Measurements from ENCODE around the gene PDGFC.

The PDGFC gene

DNA sequence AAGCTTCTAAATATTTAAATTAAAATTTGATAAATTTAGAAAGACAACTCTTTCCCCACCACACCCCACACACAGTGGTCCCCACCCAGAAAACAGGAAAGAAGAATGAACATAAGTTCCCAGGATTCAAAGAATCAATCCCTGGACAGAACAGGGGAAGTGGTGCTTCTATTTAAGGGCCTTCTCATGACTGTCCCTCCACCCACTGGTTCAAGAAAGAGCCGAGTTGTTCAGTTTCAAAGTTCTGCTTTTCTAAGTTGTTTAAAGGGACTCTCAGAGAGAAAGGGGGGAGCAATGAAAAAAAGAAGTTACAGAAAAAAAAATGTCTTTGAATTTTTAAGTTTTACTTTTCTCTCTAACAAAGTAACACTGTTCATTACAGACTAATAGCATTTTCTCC lies 195.8 kb downstream of the PDGFC start:
- DNase-seq: no peak

DNA sequence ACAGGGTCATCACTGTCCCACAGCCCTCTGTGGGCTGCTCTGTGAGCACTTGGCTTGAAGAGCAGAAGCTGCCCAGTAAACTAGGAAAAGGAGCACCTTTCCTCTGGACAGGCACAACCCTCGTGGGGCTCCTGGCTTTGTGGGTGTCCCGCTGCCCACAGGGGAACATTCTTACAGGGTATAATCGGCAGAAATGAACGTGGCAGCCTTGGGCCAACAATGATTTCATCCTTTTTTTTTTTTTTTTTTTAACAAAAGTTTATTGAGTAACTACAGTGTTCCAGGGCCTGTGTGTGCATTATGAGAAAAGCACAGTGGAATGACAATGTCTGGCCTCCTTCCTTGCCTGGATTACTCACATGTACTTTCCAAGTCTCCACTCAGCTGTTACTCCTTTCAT lies 197.2 kb downstream of the PDGFC start:
- DNase-seq: no peak

DNA sequence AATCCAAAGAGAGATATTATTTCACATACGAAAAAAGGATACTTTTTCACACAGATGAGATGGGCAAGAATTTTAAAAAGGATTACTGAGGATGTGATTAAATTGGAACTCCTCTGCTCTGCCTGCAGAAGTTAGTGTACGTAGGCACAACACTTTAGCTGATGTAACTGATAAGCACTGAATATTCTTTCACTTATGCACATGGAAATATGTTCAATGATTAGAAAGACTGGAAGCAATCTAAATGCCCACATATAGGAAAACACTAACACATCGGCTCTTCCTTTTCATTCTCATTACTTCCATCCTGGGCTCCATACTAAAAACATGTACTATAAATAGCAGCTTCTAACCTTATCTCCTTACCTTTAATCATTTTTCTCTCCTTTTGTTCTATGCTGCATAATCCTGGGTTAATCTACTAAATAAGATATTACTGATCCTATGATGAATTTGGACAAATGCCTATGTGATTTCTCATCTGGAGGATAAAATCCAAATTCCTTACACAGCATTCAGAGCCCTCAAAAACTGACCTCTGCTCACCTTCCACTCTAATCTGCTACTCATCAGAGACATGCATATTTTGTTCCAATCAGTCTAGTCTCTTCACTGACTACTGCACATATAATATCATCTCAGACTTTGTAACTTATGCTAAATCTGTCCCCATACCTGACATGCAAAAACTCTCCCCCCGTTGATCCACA lies 197.8 kb downstream of the PDGFC start:
- no peak for DNase-seq

DNA sequence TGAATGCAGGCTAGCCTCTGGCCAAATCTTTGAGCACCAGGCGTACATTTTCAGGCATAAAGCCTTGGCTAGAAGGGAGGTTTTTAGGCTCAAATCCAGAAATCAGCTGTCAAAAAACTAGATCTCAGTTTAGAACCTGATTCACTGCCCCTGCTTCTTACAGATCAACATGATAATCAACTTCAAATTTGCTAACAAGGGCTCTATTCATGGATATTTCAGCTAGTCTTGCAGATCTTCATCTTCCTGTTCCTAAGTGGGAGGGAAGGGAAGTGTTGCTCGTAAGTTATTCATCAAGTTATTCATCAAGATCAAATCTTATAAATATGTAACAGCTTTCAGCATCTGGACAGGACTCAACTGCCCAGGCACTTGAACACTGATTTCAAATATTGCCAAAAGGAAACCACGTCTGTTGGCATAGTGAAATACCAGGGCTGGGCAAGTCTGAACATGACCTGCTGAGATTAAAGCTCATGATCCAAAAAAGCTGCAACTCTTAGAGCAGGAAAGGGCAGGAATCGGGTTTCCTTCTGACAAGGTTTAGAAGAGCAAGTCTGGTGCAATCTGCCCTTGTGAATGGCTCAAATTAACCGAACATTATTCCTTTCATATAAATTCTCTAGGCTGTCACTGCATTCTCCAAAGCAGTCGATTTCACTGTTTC lies 200.3 kb downstream of the PDGFC start:
- no peak for DNase-seq

DNA sequence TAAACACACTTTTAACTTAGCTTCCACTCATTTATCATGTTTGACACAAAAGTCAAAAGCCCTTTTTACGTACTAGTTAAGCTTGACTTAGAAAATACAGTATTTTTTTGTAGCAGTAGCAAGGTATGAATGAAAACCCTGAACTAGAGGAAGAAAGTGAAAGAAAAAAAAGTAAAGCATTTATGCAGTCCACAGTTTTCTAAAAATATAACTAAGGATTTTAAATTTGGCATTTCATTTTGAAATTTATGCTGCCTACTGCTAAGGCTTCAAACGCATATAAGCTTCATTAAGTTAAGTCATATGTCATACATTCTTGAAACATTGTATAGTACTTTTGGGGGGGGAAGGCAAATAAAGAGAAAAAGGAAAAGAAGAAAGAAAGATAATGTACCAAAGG lies 201.5 kb downstream of the PDGFC start:
- no peak for DNase-seq

DNA sequence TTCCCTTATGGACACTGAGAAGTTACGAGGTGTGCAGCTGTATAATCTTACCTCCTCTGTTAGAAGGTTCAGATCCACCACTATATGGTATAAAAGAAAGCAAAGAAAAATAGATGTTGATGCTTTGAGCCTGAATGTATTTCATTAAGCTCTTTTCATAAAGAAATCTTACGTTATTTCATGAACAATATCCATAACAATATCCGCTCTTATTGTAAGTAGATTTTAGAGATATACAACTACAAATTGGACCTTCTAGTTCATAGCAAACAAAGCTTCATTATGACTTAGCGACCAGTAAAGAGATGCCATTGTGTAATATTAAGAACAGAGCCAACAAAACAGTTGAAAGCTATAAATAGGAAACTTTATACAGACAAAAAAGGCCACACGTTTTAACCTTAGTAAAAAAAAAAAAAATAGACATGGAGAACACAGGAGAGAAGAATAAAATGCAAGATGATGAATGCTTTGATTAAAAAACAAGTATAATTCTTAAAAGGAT lies 203.6 kb downstream of the PDGFC start:
- no peak for DNase-seq

DNA sequence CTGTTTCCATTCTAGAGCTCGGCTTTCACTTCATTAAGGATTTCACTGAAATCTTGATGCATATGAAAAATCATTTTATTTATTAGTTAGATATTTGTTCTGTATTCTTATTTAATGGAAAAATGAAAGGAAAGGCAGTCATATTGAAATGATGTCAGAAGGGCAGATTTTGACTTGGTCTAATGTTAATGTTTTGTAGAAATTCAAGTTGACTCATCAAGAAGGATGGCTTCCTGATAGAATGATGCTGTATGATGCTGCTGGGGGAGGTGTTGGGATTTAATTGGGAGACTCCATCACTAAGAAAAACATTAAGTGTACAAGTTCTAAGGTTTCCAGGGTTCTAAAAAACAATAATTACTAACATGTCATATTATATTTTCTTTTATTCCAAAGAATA lies 204.8 kb downstream of the PDGFC start:
- no peak for DNase-seq

DNA sequence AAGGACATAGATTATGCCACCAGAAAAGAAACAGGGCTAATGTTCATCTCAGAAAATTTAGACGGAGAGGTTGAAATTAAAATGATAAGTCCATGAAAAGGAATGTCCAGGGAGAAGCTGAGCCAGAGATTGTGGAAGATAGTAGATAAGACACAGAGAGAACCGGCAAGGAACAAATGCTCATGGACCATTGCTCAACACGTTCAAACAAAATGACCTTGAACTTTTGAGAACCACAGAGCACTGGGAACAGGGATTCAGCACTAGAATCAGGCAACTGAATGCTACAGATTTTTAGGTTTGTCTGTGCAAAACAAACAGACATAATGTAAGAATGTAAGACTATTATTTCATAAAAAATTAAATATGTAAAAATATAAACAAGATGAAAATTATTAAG lies 206.3 kb downstream of the PDGFC start:
- no peak for DNase-seq

DNA sequence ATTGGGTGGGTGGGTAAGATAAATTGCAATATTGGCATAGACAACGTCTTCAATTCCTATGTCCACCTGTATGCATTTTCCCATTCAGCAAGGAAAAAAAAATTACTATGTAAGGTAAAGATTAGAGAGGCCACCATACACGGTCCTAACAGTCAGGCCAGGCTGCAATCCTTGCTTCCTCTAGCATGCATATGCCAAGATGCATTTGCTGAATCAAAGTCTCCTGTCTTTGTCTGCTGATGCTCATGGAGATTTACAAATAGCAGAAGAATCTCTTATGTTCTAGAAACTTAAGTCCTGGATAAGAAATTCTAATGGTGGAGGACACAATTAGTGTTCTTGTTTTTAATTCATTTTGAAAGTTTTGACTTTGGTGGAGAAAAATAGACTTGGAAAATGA lies 206.8 kb downstream of the PDGFC start:
- DNase-seq: no peak

DNA sequence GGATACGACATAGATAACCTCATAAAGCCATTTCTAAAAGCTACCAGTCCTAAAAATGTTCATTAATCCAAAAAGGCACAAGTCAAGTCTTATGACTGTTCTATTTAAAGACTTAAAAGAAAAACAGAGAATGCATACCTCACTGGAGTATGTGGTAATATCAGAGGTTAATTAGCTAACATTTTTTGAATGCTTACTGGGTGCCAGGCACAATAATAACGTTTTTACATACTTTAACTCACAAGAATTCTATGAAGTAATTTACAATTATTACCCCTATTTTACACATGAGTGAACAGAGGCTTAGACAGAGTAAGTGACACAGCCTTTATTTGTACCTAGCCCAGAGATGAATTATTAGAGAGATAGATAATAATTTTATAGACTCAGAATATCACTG lies 207.5 kb downstream of the PDGFC start:
- no peak for DNase-seq

DNA sequence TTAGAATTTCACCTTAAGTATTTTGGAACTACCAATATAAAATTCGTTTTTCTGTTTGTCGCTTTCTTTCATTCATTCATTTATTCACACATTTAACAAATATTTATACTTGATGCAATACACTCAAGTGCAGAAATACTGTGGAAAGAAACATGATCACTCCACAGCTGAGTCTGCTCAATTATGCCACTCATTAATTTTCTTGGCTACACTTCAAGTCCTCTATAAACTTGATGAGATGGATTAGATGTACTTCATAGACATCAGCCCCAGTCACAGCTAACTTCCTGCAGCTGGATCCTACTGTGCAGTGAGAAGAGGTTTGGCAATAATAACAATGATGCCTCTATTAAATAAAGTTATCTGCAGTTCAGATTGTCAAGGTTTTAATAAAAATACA lies 208.1 kb downstream of the PDGFC start:
- DNase-seq: peak; percentile 16

DNA sequence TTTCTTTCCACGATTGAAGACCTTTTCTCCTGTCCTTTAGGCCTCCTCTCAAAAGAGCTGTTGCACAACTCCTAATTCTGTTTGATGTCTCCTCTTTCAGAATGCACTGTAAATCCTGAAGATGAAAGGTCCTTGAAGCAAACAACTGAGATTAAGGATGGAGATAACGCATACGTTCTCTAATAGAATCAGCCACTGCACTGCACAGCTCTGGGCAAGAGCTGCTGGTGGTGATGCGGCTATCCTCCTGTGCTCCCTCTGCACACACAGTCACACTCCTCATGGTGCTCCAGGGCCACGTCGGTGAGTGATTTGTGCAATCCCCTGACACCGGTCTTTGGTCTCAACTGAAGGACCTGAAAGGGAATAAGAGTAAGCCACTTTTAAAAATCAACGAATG lies 208.7 kb downstream of the PDGFC start:
- no peak for DNase-seq

DNA sequence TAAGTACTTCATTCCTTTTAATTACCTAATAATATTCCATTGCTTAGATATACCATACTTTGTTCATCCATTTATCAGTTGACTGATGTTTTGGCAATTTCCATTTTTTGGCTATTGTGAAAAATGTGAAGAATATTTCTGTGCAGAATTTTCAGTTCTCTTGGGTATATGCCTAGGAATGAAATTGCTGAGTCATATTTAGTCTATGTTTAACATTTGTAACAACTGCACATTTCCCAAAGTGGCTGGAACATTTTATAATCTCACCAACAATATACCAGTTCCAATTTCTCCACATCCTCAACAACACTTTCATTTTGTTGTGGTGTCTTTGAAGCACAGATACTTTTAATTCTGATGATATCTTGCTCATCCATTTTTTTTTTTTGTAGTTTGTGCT lies 215.5 kb downstream of the PDGFC start:
- no peak for DNase-seq

DNA sequence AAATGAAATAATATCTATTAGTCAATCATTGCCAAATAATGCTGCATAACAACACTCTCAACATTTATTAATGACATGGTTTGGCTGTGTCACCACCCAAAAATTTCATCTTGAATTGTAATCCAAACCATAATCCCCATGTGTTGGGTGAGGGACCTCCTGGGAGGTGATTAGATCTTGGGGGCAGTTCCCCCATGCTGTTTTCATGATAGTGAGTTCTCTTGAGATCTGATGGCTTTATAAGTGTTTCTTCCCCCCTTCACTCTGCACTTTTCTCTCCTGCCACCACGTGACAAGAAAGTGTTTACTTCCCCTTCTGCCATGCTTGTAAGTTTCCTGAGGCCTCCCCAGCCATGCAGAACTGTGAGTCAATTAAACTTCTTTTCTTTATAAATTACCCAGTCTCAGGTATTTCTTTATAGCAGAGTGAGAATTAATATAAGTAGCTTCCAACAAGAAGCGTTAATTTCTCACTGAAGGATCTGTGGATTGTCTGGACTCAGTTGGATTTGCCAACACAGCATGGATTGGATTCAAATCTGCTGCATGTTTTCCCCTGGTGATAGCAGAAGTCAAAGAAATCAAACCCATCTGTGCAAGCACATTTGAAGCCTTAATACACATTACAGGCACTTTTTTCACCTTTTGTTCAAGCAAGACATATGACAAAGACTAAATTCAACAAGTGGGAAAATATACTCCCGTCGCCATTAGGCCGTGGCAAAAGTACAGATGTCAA lies 216.6 kb downstream of the PDGFC start:
- no peak for DNase-seq

DNA sequence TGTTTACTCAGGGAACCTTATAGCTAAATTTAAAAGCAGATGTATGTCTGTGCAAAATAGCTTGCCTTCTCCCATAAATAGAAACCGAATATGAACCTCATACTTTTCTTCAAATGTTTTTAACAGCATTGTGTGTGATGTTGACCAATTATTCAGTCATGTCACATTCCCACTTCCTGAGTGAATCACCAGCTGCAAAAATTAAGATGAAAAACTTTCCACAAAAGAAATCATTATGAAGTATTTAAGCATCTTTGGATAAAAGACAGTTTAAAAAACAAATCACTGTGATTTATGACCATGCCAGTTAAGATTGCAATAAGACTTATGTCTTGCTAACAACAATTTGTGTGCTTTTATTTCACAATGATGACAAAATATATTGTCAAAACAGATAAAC lies 220.1 kb downstream of the PDGFC start:
- no peak for DNase-seq

DNA sequence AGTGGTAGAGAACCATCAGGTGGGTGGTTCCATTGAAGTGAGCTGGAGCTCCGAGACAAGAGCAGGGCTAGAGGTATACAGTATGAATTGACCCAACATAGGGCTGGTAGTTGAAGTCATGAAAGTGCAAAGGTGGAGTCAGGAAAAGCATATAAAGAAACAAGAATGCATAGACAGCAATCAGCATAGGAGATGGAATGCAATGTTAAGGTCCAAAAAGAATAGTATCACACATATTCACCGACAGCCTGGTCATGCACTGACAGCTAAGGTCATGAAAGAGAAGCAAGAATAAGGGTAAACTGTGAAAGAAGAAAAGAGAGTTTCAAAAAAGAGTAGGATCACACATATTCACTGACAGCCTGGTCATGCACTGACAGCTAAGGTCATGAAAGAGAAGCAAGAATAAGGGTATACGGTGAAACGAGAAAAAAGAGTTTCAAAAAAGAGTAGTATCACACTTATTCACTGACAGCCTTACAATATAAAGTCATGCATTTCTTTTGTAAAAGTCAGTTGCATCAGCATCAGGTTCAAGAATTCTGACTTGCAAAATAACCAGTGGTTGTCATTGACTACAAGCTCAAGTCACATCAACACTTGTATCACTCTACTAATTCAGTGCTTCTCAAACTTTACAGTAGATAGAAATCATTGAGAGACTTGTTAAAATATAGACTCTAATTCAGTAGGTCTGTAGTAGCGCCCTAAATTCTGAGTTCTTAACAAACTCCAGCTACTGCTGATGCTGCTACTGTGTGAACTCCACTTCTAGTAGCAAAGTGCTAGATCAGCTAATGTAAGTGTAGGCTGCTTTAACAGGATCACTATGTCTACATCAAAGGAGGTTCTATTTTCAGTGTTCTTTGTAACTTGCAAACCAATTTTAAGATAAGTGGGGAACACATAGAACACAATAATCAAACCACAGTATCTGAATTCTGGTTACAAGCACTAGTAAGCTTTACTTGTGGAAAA lies 221.9 kb downstream of the PDGFC start:
- no peak for DNase-seq

DNA sequence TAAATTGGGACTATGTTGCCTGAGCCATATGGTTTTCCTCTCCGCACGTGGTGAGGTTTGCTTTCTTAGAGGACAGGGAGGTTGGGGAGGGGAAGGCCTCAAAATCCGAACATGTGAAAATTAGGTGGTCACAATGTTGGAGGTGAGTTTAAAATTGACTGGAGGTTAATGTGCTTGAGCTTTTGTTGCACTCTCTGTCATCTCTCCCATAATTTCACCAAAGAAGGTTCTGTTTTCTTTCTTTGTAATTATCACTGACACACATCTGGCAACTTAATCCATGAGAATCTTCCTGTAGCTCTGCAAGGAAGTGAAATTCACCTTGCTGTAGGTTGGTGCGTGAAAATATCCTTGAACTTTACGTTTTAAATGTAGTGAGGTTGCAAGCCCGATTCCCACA lies 225.5 kb downstream of the PDGFC start:
- no peak for DNase-seq

DNA sequence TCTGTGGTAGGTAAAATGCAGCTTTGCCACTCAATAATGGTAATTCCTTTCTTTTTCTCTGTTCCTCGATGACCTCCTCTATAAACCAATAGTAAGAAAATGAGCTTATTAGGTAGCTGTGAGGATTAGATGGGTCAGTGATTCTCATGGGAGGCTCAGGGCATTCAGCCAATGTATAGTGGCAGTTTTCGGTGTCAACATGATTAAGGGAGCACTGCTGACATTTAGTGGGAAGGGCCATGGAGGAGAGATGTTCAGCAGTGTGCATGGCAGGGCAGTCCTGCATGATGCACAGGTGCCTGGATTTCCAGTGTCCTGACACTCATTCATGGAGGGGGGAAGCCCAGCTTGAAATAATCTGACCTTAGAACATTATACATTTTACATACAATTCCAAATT lies 232.8 kb downstream of the PDGFC start:
- DNase-seq: no peak

DNA sequence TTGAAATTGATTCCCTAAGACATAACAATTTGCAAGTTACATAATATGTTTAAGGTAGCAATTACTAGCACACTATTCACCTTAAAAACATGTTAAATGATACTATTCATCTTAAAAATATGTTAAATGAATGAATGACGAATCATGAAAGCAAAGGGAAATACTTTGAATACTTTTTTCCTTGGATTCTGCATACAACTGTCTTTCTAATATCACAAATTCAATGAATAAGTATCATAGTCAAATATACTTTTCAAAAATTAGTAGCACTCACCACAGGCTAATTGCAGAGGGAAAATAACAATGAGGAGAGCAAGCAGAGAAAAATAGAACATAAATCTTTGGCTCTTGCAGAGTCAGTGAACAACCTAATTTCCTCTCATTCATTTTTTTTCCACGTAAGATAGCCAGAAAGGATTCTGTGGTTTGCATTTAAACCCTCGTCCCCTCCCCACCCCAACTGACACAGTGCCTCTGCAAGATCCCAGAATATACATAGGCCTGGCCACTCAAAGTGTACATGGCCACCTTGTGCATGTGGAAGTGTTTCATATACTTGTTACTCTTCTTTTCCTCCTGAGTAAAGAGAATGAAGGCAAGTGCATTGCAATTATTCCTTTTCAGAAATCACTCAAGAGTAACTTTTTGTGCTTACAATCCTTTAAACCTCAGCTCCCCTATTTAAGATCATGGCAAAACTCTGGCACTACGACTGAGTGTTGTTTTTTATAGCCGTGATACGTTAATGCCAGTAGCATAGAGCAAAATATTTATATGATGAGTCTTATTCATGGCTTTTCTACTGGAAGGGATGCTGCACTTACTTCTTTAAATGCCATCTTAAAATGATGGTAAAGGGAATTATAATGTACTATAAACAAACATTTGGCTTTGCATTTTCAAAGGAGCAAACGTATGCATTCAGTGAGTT lies 236.4 kb downstream of the PDGFC start:
- no peak for DNase-seq

DNA sequence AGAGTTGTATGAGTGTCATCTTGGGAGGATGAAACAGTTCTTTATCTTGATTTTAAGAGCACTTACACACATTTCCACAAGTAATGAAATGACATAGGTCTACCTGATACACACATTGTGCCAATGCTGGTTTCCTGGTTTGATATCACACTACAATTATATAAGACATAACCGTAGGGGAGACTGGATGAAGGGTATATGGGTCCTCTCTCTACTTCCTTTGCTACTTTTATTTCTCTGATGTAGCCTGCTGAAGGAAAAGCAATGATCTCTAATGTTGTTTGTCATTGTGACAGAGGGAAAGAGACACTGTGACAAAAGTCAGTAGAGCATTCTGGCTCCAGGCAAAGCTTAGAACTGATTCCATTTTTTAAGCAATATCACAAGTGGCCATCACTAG lies 238.0 kb downstream of the PDGFC start:
- DNase-seq: no peak

DNA sequence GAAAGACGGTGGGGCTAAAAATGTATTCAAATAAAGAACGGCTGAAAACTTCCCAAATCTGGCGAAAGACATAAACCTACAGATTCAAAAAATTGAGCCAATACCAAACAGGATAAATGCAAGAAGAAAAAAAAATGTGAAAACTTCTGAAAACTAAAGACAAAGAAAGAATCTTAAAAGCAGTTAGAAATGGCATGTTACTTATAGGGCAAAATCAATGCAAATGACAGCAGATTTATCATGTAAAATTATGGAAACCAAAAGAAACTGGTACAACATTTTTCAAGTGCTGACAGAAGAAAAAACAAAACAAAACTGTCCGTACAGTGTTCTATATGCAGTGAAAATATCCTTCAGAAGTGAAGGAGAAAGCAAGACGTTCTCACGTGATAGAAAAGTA lies 239.0 kb downstream of the PDGFC start:
- no peak for DNase-seq

DNA sequence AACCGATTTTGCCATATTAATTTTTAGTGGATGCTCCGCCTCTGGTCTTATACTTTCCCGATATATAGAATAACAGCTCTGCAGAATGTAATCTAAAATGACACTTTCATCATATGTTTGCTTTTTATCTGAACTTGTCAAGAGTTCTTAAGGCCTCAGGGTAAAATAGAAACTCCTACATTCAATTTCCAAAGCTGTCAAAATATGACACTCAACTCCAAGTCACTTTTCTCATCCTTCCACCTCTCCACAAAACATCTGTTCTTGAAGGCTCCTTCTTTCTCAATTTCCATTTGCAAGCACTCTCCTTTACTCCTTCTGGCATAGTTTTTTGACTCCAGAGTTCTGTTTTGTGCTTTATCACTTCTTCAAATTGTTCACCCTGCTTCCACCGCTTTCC lies 242.2 kb downstream of the PDGFC start:
- no peak for DNase-seq

Measured in NCI-H1417 treated with DMSO at 0.1 percent for 48 hours (cell line).